OCI-LY7 (cell line): Measurements from ENCODE around the gene ZBTB7A.

Experiments
- EZH2phosphoT487 ChIP-seq: fragments of 200-600 bp; sonication (generic); IDR thresholded peaks from 2 replicates; pipeline ENCODE4 v1.6.1; 2018; ENCODE audit warnings: low read depth, borderline replicate concordance, mild to moderate bottlenecking, mixed run types, antibody characterized with exemption, low read length, moderate library complexity, mixed read lengths
- TF ChIP-seq, protein P1 (sequence below): fragments of 200-600 bp; sonication (generic); conservative IDR thresholded peaks from 2 replicates; pipeline ENCODE4 v1.5.1; 2014; ENCODE audit warnings: mild to moderate bottlenecking, antibody characterized with exemption, low read length, moderate library complexity, mixed read lengths

- TF ChIP-seq, protein P1, sequence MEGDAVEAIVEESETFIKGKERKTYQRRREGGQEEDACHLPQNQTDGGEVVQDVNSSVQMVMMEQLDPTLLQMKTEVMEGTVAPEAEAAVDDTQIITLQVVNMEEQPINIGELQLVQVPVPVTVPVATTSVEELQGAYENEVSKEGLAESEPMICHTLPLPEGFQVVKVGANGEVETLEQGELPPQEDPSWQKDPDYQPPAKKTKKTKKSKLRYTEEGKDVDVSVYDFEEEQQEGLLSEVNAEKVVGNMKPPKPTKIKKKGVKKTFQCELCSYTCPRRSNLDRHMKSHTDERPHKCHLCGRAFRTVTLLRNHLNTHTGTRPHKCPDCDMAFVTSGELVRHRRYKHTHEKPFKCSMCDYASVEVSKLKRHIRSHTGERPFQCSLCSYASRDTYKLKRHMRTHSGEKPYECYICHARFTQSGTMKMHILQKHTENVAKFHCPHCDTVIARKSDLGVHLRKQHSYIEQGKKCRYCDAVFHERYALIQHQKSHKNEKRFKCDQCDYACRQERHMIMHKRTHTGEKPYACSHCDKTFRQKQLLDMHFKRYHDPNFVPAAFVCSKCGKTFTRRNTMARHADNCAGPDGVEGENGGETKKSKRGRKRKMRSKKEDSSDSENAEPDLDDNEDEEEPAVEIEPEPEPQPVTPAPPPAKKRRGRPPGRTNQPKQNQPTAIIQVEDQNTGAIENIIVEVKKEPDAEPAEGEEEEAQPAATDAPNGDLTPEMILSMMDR: no peak
- TF ChIP-seq EZH2phosphoT487: no peak
Measured at GRCh38 chr19:4059891-4060620, 6.6 kb downstream of the ZBTB7A start.
